ENCODE measurements around the gene CDO1.
"Not testable (repeated sequence)": the region's sequence is repeated elsewhere in the genome, so short reads cannot be mapped to it uniquely, and the experiment has no call there.

Gene CDO1

GRCh38 chr5:115825948-115826347 lies 9.5 kb upstream of the CDO1 start:
- DNase-seq, result no peak

DNA sequence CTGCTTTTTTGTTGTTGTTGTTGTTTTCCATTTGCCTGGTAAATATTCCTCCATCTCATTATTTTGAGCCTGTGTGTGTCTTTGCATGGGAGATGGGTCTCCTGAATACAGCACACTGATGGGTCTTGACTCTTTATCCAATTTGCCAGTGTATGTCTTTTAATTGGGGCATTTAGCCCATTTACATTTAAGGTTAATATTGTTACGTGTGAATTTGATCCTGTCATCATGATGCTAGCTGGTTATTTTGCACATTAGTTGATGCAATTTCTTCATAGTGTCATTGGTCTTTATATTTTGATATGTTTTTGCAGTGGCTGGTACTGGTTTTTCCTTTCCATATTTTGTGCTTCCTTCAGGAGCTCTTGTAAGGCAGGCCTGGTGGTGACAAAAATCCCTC lies 8.5 kb upstream of the CDO1 start:
- not testable (repeated sequence) for DNase-seq

DNA sequence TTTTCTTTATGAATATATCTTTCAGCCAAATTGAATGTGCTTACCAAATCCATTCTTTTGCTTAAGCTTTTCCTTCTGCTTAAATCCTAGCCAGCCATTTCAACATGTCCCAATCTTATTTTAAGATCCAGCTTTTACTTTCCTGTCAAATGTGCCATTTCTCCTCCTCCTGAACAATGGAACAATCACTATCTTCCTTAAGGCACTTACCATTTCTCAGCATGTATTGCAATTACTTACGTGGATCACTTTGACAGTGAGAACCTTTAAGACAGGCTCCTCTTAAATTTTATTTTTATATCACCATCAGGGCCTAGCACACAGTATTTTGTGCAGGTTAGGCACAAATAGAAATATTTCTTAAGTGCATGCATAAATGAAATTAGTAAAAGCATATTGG lies 4.4 kb upstream of the CDO1 start:
- no peak for DNase-seq

- DNase-seq, result no peak
Measured at GRCh38 chr5:115818821-115819220, 2.4 kb upstream of the CDO1 start.

DNA sequence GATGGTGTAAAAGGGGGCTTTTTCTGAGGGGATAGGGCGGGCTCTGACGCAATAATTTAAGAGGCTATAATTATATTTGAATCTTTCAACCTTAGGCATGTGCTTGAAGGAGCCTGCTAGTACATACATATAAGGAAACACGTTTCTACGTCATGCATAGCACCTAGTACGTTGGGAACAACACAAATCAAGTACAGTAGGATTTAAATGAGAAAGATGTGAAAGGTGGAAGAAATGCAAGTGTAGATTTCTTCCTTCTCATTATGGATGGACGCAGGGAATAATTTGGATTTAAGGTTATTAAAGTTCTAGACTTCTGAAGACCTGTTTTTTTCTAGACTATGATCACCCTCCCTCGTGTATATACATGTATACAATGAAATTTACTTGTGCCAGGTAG lies 927 bp upstream of the CDO1 start:
- no peak for DNase-seq

DNA sequence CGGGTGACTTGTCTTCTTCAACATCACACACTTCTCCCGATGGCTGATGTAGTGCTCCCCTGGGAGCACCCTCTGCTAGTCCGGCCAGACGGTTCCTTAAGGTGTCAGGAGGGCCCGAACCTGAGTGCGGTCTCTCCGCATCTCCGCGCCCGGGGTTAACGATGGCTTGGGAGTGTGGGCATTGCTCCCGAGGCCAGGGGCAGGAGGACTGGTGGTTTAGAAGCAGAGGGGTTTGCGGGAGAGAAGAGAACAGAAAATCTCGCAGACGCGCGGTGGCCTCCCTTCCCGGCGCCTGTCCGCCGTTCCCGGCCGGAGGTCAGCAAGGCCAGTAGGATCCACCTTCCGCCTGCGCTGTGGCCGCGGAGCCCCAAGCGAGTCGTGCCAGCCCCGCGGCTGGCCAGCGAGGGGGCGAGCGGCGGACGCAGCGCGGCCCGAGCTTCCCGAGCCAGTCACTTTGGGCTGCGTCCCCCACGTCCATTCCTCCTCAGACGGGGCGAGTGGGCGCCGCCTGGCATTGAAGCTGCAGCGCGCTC lies 700 bp downstream of the CDO1 start:
- DNase-seq, result no peak

DNA sequence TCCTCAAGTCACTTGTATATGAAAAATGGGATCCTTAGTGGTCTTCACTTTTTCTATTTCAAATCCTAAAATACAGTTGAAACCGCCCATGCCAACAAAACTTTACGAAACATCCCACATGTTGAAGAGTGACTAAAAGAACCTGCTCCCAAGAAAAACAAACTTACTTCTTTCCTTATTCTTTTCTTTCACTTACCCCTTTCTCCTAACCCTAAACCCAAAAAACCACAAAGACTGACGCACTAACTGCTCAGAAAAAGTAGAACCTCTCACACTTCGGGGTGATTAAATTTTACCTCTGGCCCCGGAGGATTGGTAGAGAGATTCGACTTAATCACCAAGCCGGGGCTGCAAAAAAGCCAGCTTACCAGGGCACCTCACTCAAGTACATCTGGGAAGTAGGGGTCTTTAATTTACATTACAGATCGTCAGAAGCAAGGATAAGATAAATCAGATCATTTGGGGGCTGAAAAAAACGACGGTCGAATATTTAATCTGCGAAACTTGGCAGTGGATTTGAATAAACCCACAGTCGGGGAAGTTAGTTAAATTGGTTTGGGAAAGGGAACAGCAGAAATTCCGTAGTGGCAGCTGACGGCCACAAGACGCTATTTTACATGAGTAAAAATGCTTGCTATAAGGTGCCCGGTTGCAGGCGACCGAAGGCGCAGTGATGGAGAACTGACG lies 1.3 kb downstream of the CDO1 start:
- DNase-seq, result no peak

- DNase-seq, result no peak
Measured at GRCh38 chr5:115813719-115814118, 2.7 kb downstream of the CDO1 start.

DNA sequence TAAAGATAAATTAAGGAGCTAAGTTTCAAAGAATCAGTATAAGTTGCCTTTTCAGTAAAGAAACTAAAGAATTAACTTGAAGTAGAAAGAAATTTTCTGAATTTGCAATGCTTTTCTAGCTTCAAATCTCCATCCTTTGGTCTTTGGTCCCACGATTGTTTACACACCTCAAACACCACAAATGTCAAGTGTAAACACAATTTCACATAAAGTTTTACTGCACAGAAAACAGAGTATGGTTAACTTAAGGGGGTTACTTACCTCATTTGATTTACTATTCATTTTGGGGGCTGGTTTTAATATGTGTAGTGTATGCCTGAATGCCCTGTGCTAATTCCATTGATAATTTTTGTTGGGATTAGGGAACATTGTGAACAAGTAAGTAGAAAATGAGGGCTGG lies 4.1 kb downstream of the CDO1 start:
- DNase-seq, result no peak

GRCh38 chr5:115811406-115811805 lies 5.1 kb downstream of the CDO1 start:
- DNase-seq, result no peak

DNA sequence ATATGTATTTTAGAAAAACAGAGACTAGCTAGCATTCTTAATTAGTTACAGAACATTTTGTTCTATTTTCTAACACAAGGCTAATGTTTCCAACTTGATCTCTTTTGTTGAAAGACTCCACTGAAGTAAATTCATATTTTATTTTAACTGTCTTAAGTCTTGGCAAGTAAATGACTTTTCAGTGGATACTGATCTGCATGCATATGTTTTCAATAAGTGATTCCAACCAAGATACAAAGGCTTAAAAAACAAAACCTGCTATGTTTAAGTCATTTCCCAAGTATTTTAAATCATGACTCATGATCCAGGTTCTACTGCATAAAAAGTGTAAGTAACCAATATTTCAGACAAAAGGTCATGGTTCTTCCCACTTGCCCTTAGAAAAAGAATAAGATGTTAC lies 5.7 kb downstream of the CDO1 start:
- no peak for DNase-seq

GRCh38 chr5:115809946-115810345 lies 6.5 kb downstream of the CDO1 start:
- DNase-seq, result no peak

GRCh38 chr5:115808066-115808465 lies 8.4 kb downstream of the CDO1 start:
- DNase-seq, result not testable (repeated sequence)

- DNase-seq, result no peak
Measured at GRCh38 chr5:115807654-115808052, 8.8 kb downstream of the CDO1 start.

DNA sequence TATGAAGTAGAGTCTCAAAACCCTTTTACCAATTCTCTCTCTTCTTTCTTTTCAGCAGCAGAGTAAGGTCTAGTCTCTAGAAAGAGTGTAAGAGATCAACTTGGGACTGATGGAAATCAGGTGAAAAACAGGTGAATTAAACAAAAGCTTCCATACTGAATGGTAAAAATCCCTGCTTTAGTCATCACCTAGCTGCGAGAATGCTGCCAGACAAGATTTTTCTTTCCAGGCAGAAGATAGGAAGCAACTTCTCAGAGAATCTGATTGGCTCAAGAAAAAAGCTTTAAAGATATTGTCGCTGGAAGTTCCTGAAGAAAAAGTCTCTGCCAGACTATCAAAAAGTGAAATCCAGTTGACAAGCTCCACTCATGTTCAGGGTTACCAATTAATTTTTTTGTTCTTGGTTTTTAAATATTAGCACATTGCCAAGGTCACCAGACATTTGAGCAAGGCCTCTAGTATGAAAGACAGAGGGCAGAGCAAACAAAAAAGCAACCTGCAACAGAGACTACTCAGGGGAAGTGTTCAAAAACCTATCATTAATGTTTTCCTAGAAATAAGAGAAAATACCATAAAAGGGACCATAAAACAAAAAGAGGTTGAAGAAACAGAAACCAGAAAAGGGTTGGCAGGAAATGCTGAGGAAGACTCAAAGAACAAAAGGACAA lies 9.3 kb downstream of the CDO1 start:
- DNase-seq, result no peak

DNA sequence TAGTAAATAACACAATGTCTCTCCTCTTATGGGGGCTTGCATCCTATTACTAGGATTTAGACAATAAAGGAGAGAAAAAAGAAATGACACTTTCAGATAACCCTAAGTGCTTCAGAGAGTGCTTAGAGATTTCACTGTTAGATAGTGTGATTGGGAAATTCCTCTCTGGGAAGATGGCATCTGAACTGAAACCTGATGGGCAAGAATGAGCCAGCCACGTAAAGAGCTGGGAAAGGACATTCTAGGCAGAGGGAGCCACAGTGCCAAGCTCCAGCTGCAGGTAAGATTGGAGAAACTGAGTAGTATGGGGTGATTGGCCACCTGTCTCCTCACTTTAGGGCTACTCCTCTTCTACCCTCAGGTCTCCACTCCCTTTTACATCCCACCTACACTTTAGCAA lies 14.5 kb downstream of the CDO1 start:
- no peak for DNase-seq

- DNase-seq, result no peak
Measured at GRCh38 chr5:115801152-115801551, 15.3 kb downstream of the CDO1 start.

GRCh38 chr5:115800108-115800507 lies 16.4 kb downstream of the CDO1 start:
- no peak for DNase-seq

DNA sequence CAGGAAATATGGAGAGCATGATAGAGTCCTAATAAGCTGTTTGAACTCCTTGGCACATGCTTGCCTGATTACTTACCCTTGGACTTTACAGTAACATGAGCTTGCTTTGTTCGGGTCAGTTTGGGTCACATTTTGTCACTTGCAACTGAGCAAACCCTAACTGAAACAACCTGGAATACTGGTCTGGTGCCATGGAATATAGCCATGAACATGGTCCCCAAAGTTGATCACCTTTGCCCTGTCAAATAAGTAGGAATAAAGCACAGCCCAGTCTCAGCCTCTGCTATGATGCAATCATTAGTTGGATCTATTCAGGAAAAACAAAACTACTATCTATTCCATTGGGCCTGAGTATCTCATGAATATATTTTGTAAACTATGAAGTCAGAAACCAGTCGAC lies 18.2 kb downstream of the CDO1 start:
- DNase-seq, result no peak

DNA sequence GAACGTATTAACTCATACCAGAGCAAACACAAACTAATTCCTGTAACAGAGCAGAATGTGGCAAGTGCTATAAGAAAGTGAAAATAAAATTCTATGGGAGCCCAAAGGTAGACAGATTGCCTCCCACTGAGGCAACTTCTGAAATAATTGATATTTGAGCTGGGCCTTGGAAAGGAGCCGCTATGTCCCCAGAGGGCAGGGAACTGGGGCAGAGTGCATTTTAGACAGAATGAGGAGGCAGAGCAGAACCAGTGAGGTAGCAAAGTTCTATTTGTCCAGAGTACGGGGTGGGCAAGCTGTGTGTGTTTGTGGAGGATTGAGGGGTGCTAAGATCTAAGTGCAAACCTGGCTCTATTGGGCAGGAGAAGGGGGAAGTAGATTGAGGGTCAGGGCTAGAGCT lies 19.8 kb downstream of the CDO1 start:
- DNase-seq, result no peak

DNA sequence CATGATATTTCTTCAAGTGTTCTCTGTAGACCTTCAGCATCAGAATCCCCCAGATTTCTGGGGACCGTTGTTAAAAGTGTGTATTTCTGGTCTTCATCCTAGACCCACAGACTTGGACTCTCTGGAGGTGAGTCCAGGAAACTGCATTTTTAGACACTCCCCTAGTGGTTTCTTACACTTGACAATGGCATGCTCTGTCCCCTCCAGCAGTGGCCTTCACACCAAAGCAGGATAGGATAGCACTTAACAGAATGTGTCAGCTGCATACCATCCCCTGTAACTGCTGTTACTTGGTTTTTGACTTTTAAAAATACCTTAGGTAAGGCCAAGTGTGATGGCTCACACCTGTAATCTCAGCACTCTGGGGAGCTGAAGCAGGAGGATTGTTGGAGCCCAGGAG lies 20.8 kb downstream of the CDO1 start:
- DNase-seq, result no peak

- DNase-seq, result no peak
Measured at GRCh38 chr5:115788440-115788839, 28.0 kb downstream of the CDO1 start.

- DNase-seq, result no peak
Measured at GRCh38 chr5:115787426-115787825, 29.0 kb downstream of the CDO1 start.

- no peak for DNase-seq
Measured at GRCh38 chr5:115785381-115786065, 30.9 kb downstream of the CDO1 start.

Data from NCI-H510A treated with DMSO at 0.1 percent for 48 hours (cell line).